Measurements from ENCODE around the gene CTTNBP2.

GRCh38 chr7:117796889-117797288, 76.4 kb downstream of the CTTNBP2 start:
- no peak for TF ChIP-seq CTCF (IDR thresholded peaks at IDR 0.05)
- TF ChIP-seq POLR2A (IDR thresholded peaks at IDR 0.05), result no peak

All from adrenal gland (tissue), 5 donors.